HG03342 (cell line): ENCODE results near the gene AKT2.
A peak's percentile ranks its signal among the peaks of the same experiment; 100 is the strongest.

Experiments used
- ATAC-seq: cut with Tn5 transposase; IDR thresholded peaks from one replicate; pipeline ENCODE4 v1.9.1; 2021; ENCODE audit warnings: mild to moderate bottlenecking, moderate library complexity; ENCODE audit not compliant: unreplicated experiment

AKT2 gene

DNA sequence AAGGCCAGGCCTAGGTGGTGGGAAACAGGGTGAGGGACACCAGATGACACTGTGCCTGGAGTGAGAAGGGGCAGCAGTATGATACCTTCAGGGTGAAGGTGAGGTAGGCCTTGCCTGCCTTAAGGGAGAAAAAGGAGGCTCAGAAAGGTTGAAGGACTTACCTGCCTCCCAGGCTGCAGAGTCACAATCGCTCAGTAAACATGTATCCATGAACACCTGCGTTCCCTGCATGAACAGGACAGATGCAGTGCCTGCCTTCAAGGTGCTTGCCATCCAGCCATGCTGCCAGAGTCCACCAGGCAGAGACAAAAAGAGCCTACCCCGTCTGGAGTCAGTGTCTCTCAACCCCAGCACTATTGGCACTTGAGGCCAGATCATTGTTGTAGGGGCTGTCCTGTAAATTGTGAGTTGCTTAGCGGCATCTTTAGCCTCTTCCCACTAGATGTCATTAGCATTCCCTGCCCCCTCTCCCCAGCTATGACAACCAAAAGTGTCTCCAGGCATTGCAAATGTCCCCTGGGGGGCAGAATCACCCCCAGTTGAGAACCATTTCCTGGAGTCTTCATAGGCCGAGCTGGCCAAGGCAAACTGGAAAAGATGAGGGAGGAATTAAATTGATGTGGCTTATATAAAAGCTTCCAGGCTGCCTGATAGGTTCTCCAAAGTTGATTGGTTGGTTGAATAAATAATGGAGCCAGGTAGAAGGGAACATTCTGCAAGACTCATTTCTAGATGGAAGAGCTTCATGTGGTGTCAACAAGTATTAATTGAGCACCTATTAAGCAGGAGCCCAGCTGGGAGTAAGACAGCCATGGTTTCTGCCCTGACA lies 92.2 kb downstream of the AKT2 start:
- ATAC-seq = no peak

DNA sequence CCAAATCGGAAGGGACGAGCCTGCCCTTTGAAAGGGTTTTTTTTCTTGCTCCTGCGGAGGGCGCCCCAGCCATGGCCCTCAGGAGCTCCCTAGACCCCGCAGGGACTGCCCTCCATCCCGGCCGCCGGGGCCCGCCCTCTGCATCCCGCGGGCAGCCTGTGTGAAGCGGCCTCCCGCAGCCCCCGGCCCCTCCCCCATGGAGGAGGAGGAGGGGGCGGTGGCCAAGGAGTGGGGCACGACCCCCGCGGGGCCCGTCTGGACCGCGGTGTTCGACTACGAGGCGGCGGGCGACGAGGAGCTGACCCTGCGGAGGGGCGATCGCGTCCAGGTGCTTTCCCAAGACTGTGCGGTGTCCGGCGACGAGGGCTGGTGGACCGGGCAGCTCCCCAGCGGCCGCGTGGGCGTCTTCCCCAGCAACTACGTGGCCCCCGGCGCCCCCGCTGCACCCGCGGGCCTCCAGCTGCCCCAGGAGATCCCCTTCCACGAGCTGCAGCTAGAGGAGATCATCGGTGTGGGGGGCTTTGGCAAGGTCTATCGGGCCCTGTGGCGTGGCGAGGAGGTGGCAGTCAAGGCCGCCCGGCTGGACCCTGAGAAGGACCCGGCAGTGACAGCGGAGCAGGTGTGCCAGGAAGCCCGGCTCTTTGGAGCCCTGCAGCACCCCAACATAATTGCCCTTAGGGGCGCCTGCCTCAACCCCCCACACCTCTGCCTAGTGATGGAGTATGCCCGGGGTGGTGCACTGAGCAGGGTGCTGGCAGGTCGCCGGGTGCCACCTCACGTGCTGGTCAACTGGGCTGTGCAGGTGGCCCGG lies 93.1 kb downstream of the AKT2 start:
- ATAC-seq = no peak

DNA sequence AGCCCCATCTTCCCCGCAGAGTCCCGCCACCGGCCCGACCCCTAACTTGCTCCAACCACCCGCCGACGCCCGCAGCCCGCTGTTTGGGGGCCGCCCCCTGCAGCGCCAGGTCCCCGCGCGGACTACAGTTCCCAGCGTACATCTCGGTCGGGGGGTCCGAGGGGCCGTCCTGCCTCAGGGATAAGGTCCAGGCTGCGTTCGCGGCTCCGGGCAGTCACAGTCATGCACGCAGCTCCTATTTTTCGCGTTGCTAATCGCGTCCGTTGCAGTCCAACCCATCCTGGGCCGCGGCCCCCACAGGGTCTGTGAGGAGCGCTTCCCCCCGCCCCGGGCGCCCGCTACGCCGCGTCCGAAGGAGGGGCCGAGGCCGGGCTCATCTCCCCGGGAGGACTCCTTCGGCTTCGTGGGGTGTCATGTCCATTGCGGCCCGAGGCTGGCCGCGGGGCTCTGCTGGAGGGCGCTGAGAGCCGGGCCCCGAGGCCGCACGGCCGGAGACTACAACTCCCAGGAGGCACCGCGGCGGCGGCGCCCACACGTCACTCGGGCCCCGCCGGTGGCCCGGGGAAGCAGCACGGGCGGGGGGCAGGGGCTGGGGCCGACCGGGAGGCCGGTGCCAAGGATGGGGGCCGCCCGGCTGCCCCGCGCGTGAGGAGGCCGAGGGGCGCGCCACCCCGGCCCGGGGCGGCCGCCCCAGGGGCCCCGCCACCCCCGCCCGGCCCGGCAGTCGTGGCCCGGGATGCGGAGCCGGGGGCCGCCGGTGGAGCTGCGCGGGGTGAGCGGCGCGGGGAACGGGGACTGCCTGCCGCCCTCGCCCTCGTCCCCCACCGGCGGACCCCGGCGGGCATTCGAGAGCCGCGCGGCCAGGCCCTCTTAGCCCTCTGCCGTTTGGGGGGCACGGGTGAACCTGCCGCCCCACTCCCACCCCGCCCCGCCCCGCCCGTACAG lies 94.0 kb downstream of the AKT2 start, which contains the start of gene MAP3K10:
Gene MAP3K10, plus strand, starts transcription at position 536 of the 945 bp plus-strand sequence. CDS start 606 bp downstream, outside the sequence.
- peak; percentile 65 for ATAC-seq

DNA sequence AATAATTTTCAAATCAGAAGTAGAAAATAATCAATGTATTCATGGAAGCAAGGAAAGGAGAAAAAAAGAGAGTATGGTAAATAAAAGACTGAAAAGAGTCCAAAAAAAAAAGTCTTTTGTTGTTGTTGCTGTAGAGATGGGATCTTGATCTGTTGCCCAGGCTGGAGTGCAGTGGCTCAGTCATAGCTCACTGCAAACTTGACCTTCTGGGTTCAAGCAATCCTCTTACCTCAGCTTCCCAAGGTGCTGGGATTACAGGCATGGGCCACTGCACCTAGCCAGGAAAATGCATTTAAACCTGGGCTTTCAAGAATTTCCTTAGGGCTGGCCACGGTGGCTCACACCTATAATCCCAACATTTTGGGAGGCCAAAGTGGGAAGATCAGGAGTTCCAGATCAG lies 100.9 kb downstream of the AKT2 start:
- no peak for ATAC-seq
